ENCODE results near the gene SYCP2L.
A peak's percentile ranks its signal among the peaks of the same experiment; 100 is the strongest.
"Not testable (repeated sequence)": the region's sequence is repeated elsewhere in the genome, so short reads cannot be mapped to it uniquely, and the experiment has no call there.

The SYCP2L gene

DNA sequence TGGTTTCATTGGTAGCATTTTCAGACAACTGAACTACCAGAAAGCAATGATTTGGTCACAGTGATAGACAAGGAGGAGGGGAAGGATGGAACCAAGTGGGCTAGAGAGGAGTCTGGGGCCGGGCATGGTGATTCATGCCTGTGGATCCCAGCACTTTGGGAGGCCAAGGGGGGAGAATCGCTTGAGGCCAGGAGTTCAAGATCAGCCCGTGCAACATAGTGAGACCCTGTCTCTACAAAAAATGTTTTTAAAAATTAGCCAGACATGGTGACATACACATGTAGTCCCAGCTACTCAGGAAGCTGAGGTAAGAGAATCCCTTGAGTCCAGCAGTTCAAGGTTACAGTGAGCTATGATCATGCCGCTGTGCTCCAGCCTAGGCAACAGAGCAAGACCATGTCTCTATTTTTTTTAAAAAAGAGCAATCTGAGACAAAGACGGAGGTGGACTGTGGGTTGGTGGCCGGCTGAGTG, 70.6 kb downstream of the SYCP2L start:
- no peak for DNase-seq (ENCODE audit: low spot score)

GRCh38 chr6:10960171-10960570, 73.3 kb downstream of the SYCP2L start:
- no peak for DNase-seq (ENCODE audit: low spot score)

- no peak for DNase-seq (ENCODE audit: low spot score)
These were observed 75.0 kb downstream of the SYCP2L start for GRCh38 chr6:10961837-10962236.

DNA sequence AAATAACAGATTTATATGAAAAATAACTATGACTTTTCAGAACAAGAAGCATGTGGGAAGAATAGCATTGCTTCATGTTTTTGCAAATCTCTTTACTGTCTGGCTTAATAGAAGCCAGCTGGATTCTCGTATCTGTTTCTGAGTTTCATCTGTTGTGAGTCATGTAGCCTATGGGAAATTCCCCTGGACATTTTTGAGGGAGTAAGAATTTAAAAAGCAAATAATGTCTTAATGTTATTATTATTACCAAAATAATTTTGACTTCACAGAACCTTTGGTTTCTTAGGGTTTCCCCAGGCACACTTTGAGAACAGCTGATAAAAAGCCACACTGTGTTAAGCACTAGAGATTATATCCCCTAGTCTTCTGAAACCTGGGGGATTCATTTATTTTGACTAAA, 75.8 kb downstream of the SYCP2L start:
- no peak for DNase-seq (ENCODE audit: low spot score)

- DNase-seq (ENCODE audit: low spot score), result no peak
These were observed 76.3 kb downstream of the SYCP2L start for GRCh38 chr6:10963113-10963512.

GRCh38 chr6:10964684-10965083, 77.8 kb downstream of the SYCP2L start:
- DNase-seq (ENCODE audit: low spot score), result no peak

DNA sequence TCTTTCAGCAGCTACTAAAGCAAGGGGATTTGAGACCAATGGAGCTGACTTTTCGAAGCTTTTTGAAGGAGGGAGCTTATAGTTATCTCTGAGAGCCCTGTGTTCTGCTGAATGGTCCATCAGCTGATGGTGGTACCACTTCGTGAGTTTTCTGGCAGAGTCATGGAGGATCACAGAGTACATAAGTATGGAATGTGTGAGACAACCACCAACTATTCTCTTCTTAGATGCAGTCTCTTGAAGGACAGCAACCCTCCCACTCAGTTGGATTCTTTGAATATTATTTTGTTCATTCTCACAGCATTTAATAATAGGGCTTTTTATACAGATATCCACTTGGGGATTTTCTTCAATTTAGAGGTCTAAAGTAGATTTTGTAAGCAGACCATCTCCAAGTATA, 81.9 kb downstream of the SYCP2L start:
- DNase-seq (ENCODE audit: low spot score), result no peak

- no peak for DNase-seq (ENCODE audit: low spot score)
These were observed 83.9 kb downstream of the SYCP2L start for GRCh38 chr6:10970731-10971130.

DNA sequence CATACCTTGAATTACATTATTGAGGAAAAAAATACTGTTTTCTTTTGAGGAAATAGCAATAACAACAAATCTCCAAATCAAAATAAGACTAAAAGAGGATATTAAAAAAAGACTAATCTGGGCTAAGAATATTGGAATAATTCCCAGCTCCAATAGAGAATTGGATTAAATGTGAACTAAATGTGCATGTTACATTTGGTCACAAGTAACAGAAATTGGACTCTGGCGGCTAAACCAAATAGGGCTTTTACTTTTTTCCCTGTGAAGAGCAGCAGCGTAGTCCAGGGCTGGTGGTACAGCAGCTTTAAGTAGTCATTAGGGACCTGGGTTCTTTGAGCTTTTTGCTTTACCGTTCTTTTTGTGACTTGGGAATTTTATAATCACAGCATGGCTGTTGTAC, 85.3 kb downstream of the SYCP2L start:
- DNase-seq (ENCODE audit: low spot score), result no peak

- DNase-seq (ENCODE audit: low spot score), result no peak
These were observed 89.7 kb downstream of the SYCP2L start for GRCh38 chr6:10976571-10976970.

- no peak for DNase-seq (ENCODE audit: low spot score)
These were observed 90.5 kb downstream of the SYCP2L start for GRCh38 chr6:10977231-10977968.

- DNase-seq (ENCODE audit: low spot score), result no peak
These were observed 92.8 kb downstream of the SYCP2L start for GRCh38 chr6:10979603-10980002.

DNA sequence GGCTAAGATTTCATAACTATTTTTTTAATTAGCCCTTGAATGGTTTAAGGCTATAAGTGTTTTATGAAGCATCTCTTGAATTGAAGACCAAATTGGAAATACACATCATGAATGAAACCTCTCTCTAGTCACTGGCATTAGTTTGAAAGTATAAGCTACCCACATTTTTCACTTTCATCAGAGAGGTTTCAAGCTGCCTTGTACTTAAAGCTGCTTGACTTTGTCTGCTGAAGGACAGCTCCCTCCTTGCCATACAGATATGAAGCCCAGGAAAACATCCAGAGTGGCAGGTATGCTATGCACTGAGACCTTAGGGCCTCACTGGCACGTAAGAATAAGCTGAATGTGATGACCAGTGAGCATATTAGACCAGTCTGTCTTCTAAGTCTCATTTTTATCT, 94.6 kb downstream of the SYCP2L start:
- DNase-seq (ENCODE audit: low spot score), result no peak

GRCh38 chr6:10984959-10985358, 98.1 kb downstream of the SYCP2L start:
- not testable (repeated sequence) for DNase-seq (ENCODE audit: low spot score)

- DNase-seq (ENCODE audit: low spot score), result no peak
These were observed 102.7 kb downstream of the SYCP2L start for GRCh38 chr6:10989587-10989986.

DNA sequence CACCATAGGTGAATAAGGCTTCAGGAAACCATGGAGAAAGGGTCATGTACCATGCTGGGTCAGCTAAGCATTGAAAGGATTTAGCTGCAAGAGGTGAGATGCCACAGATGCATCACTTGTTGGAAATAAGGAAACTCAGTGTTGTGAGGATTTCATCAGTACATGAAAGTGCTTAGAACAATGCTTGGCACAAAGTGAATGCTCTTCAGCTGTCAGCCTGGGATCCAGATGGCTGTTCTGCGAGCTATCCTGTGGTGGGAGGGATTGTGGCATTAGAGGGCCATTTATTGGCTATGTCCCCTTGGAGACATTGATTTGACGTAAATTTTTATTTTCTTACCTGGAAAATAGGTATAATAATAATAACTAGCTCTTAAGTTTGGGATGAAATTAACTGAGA, 104.3 kb downstream of the SYCP2L start:
- DNase-seq (ENCODE audit: low spot score), result no peak

DNA sequence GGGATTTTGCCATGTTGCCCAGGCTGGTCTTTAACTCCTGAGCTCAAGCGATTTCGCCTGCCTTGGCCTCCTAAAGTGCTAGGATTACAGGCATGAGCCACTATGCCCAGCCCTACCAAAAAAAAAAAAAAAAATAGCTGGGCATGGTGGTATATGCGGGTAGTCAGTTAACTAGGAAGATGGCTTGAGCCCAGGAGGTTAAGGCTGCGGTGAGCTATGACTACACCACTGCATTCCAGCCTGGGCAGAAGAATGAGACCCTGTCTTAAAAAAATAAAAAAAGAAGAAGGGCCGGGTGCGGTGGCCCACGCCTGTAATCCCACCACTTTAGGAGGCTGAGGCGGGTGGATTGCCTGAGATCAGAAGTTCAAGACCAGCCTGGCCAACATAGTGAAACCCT, 107.0 kb downstream of the SYCP2L start:
- DNase-seq (ENCODE audit: low spot score), result no peak

DNA sequence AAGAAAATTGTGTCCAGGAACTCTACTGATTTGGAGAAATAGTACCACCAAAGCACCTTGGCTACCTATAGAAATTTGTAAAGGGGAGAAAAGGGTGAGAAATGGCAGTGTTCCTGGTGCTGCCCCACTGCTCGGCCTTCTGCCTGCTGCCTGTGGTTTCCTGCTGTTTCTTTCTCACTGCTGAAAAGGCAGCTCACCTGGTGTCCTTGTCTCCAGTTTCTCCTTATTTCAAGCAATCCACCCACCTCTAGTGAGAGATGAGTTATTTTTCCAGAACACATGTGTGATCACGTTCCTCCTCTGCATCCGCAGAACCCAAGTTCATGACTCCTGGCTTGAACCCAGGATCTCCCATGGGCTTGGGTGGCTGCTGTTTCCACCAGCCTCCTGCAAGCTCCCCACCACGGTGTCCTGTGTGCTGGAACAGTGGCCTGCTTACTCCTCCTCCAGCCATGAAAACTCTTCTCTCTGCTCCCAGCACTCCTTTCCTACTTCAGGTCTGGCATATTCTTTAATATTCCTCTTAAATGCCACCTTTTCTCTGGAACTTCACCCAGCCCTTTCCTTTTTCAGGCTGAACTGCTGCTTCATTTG, 108.4 kb downstream of the SYCP2L start:
- DNase-seq (ENCODE audit: low spot score), result no peak

- DNase-seq (ENCODE audit: low spot score), result no peak
These were observed 113.1 kb downstream of the SYCP2L start for GRCh38 chr6:10999994-11000393.

DNA sequence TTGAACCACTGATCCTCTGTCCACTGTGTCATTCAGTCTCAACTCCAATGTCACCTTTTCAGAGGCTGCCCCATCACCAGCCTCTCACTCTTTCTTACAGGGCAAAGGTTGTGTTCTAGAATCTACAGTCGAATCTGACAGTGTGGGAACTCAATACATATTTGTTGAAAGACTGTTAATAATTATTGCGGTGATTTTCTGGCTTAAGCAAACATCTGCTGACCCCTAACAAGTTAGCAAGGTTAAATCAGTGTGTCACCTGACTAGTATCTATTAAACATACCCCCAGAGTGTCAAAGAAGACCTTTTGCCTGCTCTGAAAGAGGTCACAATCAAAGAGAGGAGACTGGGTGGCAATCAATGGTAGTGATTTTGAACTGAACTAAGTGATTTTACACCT, 115.3 kb downstream of the SYCP2L start:
- DNase-seq (ENCODE audit: low spot score), result no peak

- not testable (repeated sequence) for DNase-seq (ENCODE audit: low spot score)
These were observed 116.4 kb downstream of the SYCP2L start for GRCh38 chr6:11003297-11003696.

DNA sequence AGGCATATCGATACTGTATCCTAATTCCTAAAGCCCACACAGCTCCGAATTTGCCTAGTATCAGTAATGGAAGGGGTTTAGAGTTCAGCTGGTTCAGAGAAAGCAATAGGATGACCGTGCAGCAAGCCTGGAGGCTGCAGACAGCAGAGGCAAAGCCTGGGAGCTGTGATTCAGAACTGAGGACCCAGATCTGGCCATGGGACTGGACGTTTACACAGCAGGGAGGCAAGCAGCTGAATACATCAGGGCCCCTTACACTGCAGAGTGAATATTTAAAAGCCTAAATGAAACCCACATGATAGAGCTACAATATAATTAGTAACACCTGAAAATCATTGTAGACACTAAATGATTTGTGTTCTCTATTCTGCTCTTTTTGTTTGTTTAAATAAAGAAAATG, 119.2 kb downstream of the SYCP2L start:
- no peak for DNase-seq (ENCODE audit: low spot score)

GRCh38 chr6:11007715-11008608, 121.1 kb downstream of the SYCP2L start:
- DNase-seq (ENCODE audit: low spot score), result peak; percentile 72
